NCI-H1105 treated with DMSO at 0.1 percent for 48 hours (cell line): ENCODE measurements around the gene SKI.

Experiments
- DNase-seq: peaks from one replicate; lab custom pipeline; 2025; lab: John Stamatoyannopoulos, UW

SKI gene

GRCh38 chr1:2194319-2194897 is 33.7 kb upstream of the SKI start, which contains the start of gene FAAP20:
Gene FAAP20, minus strand, starts transcription at chr1:2194772. Its CDS starts 23 bp downstream, at chr1:2194749.
- peak; percentile 45 for DNase-seq

- peak; percentile 68 for DNase-seq
Measured at GRCh38 chr1:2194898-2195673, 33.0 kb upstream of the SKI start.

- no peak for DNase-seq
Measured at GRCh38 chr1:2195785-2196184, 32.3 kb upstream of the SKI start.

- DNase-seq = no peak
Measured at GRCh38 chr1:2196901-2197638, 31.0 kb upstream of the SKI start.

GRCh38 chr1:2197707-2198165 is 30.4 kb upstream of the SKI start:
- DNase-seq = no peak

GRCh38 chr1:2198571-2198970 is 29.5 kb upstream of the SKI start:
- DNase-seq = no peak

- no peak for DNase-seq
Measured at GRCh38 chr1:2199042-2199810, 28.9 kb upstream of the SKI start.

- no peak for DNase-seq
Measured at GRCh38 chr1:2200308-2200943, 27.7 kb upstream of the SKI start.

GRCh38 chr1:2201062-2201461 is 27.1 kb upstream of the SKI start:
- DNase-seq = no peak

- no peak for DNase-seq
Measured at GRCh38 chr1:2202008-2202575, 26.0 kb upstream of the SKI start.

- no peak for DNase-seq
Measured at GRCh38 chr1:2202843-2203601, 25.1 kb upstream of the SKI start.

GRCh38 chr1:2203671-2204414 is 24.3 kb upstream of the SKI start:
- no peak for DNase-seq

- DNase-seq = peak; percentile 22
Measured at GRCh38 chr1:2204415-2205190, 23.5 kb upstream of the SKI start.

- peak; percentile 30 for DNase-seq
Measured at GRCh38 chr1:2205191-2205952, 22.7 kb upstream of the SKI start.

- no peak for DNase-seq
Measured at GRCh38 chr1:2206813-2207487, 21.2 kb upstream of the SKI start.

- no peak for DNase-seq
Measured at GRCh38 chr1:2208309-2209239, 19.5 kb upstream of the SKI start.
